SW480 (cell line): ENCODE data around the gene ANKRD10.

Experiments
- DNase-seq: peaks from one replicate; pipeline ENCODE4 v3.0.0-alpha.2; 2016; ENCODE audit warnings: low spot score

Gene ANKRD10

GRCh38 chr13:110944968-110945927, 30.4 kb upstream of the ANKRD10 start:
- no peak for DNase-seq

- DNase-seq = peak; percentile 74
Measured at GRCh38 chr13:110944121-110944967, 29.5 kb upstream of the ANKRD10 start.

- DNase-seq = no peak
Measured at GRCh38 chr13:110942248-110942981, 27.5 kb upstream of the ANKRD10 start.

GRCh38 chr13:110938662-110939421, 24.0 kb upstream of the ANKRD10 start:
- DNase-seq = no peak

- DNase-seq = no peak
Measured at GRCh38 chr13:110937511-110938285, 22.8 kb upstream of the ANKRD10 start.

GRCh38 chr13:110936519-110936918, 21.6 kb upstream of the ANKRD10 start:
- DNase-seq = no peak

- no peak for DNase-seq
Measured at GRCh38 chr13:110932588-110932987, 17.7 kb upstream of the ANKRD10 start.

GRCh38 chr13:110929104-110929777, 14.4 kb upstream of the ANKRD10 start:
- no peak for DNase-seq

- DNase-seq = no peak
Measured at GRCh38 chr13:110925023-110925612, 10.2 kb upstream of the ANKRD10 start.

GRCh38 chr13:110924639-110924934, 9.7 kb upstream of the ANKRD10 start:
- no peak for DNase-seq

- DNase-seq = no peak
Measured at GRCh38 chr13:110923777-110924638, 9.1 kb upstream of the ANKRD10 start.

GRCh38 chr13:110923086-110923485, 8.2 kb upstream of the ANKRD10 start:
- no peak for DNase-seq

- DNase-seq = no peak
Measured at GRCh38 chr13:110922506-110922905, 7.6 kb upstream of the ANKRD10 start.

GRCh38 chr13:110921695-110922094, 6.8 kb upstream of the ANKRD10 start:
- DNase-seq = no peak

GRCh38 chr13:110921209-110921608, 6.3 kb upstream of the ANKRD10 start:
- DNase-seq = no peak

GRCh38 chr13:110920038-110920437, 5.2 kb upstream of the ANKRD10 start:
- no peak for DNase-seq

- DNase-seq = peak; percentile 35
Measured at GRCh38 chr13:110916301-110917142, 1.7 kb upstream of the ANKRD10 start.

- no peak for DNase-seq
Measured at GRCh38 chr13:110915874-110916206, 971 bp upstream of the ANKRD10 start.
